Esophagus squamous epithelium (tissue), 5 donors: ENCODE data around the gene MEF2D. TPM values are rescaled to one million over a fixed set of nuclear protein-coding genes. Genes with fewer than 3 reads are reported as not detected.

ENCODE experiments used
- DNase-seq: peaks from one replicate; lab custom pipeline; 2025; lab: John Stamatoyannopoulos, UW
- H3K27ac ChIP-seq, 4 donors: fragments of 200-600 bp; sonication (generic); one replicate each; pipeline ENCODE4 v1.5.1; 2016 to 2019; ENCODE audit warnings: mild to moderate bottlenecking in 1 of 4
- H3K27me3 ChIP-seq, 4 donors: fragments of 200-600 bp; sonication (generic); 1 replicate in 3 of 4; 2 replicates in 1 of 4; pipeline versions ENCODE4 v1.5.1 to v1.6.0; 2017 to 2021; ENCODE audit warnings: antibody characterized with exemption in 1 of 4
- H3K36me3 ChIP-seq, 3 donors: fragments of 200-600 bp; sonication (generic); one replicate each; pipeline ENCODE4 v1.5.1; 2016 to 2019
- H3K4me1 ChIP-seq, 3 donors: fragments of 200-600 bp; sonication (generic); one replicate each; pipeline ENCODE4 v1.5.1; 2017 to 2019
- H3K4me3 ChIP-seq, 4 donors: fragments of 200-600 bp; sonication (generic); 1 replicate in 3 of 4; 2 replicates in 1 of 4; pipeline ENCODE4 v1.5.1; 2016 to 2019; ENCODE audit warnings: mild to moderate bottlenecking in 2 of 4, moderate library complexity in 1 of 4
- H3K9me3 ChIP-seq, 3 donors: fragments of 200-600 bp; sonication (generic); one replicate each; pipeline ENCODE4 v1.5.1; 2016 to 2019
- POLR2A ChIP-seq, 4 donors: fragments of 450-650 bp; IDR thresholded peaks; one replicate each; pipeline ENCODE4 v1.6.1; 2017; ENCODE audit warnings: antibody characterized with exemption in 4 of 4, mild to moderate bottlenecking in 4 of 4, moderate library complexity in 3 of 4
- whole genome bisulfite sequencing, 2 donors: methylation state at CpG; one replicate each; pipeline ENCODE4 v1.1.5; 2018; 5-methylcytosine and 5-hydroxymethylcytosine counted together
- intact Hi-C: fragments of 100-400 bp; cut with DNase I; formaldehyde crosslinking; loops from one replicate; pipeline ENCODE4 v1.15.0; 2022
- total RNA-seq, 4 donors: library from RNA; depleted of rRNA; stranded (reverse); fragments of >200 nt; gene quantifications; one replicate each; pipeline ENCODE4 v1.1.0, GENCODE V29; 2016
- TF ChIP-seq, protein P1 (sequence below), 6 experiments: fragments of 450-650 bp in 4 of 6; fragments of 200-600 bp in 2 of 6; sonication (generic) in 2 of 6; IDR thresholded peaks; one replicate each; pipeline ENCODE4 v1.5.1; 2016 to 2019; ENCODE audit warnings: antibody characterized with exemption in 6 of 6, mild to moderate bottlenecking in 4 of 6, moderate library complexity in 4 of 6
- donor health status: DM: yes; HTN: yes; CAD: no.

The MEF2D gene
- total RNA-seq, 4 donors from 2014 or later = 9.1 to 30.1 (median 12.1) TPM

DNA sequence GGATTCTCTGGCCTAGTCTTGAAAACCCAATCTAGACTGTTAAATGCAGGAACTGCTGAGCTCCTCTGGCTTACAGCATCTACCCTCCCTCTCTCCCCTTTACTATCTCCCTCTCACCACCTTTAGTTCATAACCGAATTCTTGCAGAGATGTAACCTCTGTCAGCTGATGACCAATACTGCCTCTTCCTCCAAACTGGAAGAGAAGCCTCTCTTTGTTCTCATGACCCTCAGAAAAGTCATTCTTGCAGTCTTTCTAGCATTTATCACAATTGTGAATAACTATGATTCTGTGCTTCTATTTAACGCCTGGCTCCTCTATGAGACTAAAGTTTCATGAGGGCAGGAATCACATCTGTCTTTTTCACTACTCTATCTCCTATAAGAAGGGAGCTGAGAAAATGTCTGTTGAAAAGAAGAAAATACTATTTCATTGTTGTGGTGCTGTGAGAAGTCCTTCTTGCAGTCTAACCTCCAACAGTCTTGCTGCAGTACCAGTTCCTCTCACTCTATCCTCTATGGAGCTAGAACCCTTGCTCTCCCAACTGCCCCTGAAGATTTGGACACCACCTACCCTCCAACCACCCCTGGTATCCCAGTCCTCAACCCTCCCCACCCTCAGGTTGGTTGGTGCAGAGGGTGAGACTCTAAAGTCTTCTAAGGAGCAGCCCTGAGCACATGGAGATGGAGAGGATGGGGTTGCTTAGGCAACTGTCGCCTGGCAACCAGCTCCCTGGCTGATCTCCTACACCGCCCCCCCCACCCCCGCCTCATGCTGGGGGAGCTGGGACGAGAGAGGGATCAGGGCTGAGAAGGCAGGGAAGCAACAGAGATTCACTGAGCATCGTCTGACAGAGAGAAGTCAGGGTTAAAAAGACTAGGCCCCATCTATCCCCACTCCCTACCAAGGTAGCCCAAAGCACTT is 13.9 kb downstream of the MEF2D start:
- no peak for TF ChIP-seq POLR2A (IDR thresholded peaks at IDR 0.05)
- TF ChIP-seq, protein P1, sequence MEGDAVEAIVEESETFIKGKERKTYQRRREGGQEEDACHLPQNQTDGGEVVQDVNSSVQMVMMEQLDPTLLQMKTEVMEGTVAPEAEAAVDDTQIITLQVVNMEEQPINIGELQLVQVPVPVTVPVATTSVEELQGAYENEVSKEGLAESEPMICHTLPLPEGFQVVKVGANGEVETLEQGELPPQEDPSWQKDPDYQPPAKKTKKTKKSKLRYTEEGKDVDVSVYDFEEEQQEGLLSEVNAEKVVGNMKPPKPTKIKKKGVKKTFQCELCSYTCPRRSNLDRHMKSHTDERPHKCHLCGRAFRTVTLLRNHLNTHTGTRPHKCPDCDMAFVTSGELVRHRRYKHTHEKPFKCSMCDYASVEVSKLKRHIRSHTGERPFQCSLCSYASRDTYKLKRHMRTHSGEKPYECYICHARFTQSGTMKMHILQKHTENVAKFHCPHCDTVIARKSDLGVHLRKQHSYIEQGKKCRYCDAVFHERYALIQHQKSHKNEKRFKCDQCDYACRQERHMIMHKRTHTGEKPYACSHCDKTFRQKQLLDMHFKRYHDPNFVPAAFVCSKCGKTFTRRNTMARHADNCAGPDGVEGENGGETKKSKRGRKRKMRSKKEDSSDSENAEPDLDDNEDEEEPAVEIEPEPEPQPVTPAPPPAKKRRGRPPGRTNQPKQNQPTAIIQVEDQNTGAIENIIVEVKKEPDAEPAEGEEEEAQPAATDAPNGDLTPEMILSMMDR (IDR thresholded peaks at IDR 0.05) = no peak
- peaks cover 7 to 23% (median 9%) of the 10 kb centered on the region in 3 donors for H3K36me3 ChIP-seq
- intact Hi-C loops = no loop called here

DNA sequence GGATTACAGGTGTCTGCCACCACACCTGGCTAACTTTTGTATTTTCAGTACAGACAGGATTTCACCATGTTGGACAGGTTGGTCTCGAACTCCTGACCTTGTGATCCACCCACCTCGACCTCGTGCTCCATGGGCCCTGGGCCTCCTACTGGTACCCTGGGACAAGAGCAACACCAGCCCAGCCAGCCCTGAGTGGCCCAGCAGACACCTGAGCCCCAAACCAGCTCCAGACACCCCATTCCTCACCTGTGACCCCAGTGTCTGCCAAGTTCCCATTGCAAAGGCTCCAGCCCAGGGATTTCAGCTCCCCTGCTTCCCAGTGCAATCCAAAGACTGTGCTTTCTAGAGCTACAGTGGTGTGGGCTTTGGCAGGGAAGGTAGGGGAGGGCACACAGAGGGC is 14.6 kb downstream of the MEF2D start:
- TF ChIP-seq POLR2A (IDR thresholded peaks at IDR 0.05) = no peak
- TF ChIP-seq, protein P1 (IDR thresholded peaks at IDR 0.05) = no peak
- WGBS, 2 donors = 70 to 93% methylated on average over 3 of the region's 3 CpGs
- Histone ChIP-seq H3K4me1 (peaks cover 39 to 91% (median 54%) of the 10 kb centered on the region in 3 donors), H3K27ac (no peak overlapping the region), H3K27me3 (no peaks in the 10 kb centered on the region), H3K4me3 (no peak overlapping the region), H3K9me3 (no peaks in the 10 kb centered on the region), H3K36me3 (peaks cover 12 to 30% (median 14%) of the 10 kb centered on the region in 3 donors)
- no peak for DNase-seq
- intact Hi-C loops = no loop called here

More for the DNA sequence above, 13.9 kb downstream of the MEF2D start:
- 73 to 75% methylated on average over 4 of the region's 7 CpGs for WGBS, 2 donors
- H3K4me1 ChIP-seq = peaks cover 46 to 91% (median 57%) of the 10 kb centered on the region in 3 donors
- H3K27ac ChIP-seq = peak overlapping the region in 3 of 4 donors; percentile 79 to 100 (median 89)
- DNase-seq = no peak
- no peaks in the 10 kb centered on the region for H3K9me3 ChIP-seq
- no peak overlapping the region for H3K4me3 ChIP-seq
- H3K27me3 ChIP-seq = no peaks in the 10 kb centered on the region

DNA sequence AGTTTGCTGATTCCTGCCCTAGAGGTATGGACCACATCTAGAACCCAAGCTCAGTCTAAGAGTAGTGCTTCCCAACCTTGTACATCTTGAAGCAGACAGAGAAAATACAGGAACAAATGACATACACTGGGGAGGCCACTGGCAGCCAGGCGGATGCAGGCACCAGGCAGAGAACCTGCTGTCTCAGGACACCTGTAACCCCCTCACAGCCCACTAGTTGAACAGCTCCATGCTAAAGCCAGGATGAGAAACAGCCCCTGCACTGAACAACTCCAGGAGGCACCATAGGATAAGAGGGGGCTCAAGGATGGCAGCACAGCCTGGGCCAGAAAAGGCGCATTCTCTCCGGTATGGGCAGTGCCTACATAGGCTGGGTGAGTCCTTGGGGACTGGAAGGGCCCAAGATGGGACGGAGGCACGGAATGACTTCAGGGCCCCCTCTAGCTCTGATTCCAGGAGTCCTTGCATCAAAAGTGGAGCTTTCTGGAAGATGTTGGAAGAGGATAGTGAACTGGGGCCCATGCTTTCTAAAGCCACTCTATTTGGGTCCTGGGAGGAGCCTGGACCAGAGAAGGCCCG is 16.0 kb downstream of the MEF2D start:
- Histone ChIP-seq H3K4me1 (peaks cover 26 to 91% (median 47%) of the 10 kb centered on the region in 3 donors), H3K27me3 (no peaks in the 10 kb centered on the region), H3K4me3 (no peak overlapping the region), H3K27ac (peak overlapping the region in 1 of 4 donors; percentile 14), H3K36me3 (peaks cover 23 to 44% (median 26%) of the 10 kb centered on the region in 3 donors), H3K9me3 (no peaks in the 10 kb centered on the region)
- no peak for DNase-seq
- TF ChIP-seq, protein P1 (IDR thresholded peaks at IDR 0.05) = no peak
- no peak for TF ChIP-seq POLR2A (IDR thresholded peaks at IDR 0.05)
- 95% methylated on average over 4 of the region's 6 CpGs for whole genome bisulfite sequencing, 2 donors
- intact Hi-C loops = no loop called here

DNA sequence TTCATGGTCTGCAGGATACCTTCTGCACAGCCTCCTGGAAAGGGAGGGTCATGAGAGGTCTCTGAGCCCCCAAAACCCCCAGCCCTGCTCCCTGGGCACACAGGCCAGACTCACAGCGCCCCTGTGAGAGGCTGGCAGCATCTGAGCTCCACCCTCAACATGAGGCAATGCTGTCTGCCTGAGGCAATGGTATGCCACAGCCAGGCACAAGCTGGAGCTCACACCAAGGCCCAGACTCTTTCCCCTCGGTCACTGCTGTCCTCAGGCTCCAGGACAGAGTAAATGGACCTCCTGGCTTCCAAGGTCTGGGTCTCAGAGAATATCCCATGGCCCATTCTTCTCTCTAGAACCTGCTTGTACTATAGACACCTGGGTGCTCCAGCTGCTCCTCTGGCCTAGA is 17.2 kb downstream of the MEF2D start:
- no peak for DNase-seq
- H3K27ac ChIP-seq = peak overlapping the region in 1 of 4 donors; percentile 6
- no peak for TF ChIP-seq POLR2A (IDR thresholded peaks at IDR 0.05)
- TF ChIP-seq, protein P1 (IDR thresholded peaks at IDR 0.05) = no peak
- H3K4me3 ChIP-seq = no peak overlapping the region
- H3K27me3 ChIP-seq = no peaks in the 10 kb centered on the region
- H3K9me3 ChIP-seq = no peaks in the 10 kb centered on the region
- intact Hi-C loops = no loop called here
- H3K4me1 ChIP-seq = peaks cover 19 to 91% (median 36%) of the 10 kb centered on the region in 3 donors
- H3K36me3 ChIP-seq = peaks cover 32 to 52% (median 34%) of the 10 kb centered on the region in 3 donors
- WGBS, 2 donors = 80% methylated on average over 1 of the region's 2 CpGs; no CpG with 5 or more reads in 1 of the 2 donors

DNA sequence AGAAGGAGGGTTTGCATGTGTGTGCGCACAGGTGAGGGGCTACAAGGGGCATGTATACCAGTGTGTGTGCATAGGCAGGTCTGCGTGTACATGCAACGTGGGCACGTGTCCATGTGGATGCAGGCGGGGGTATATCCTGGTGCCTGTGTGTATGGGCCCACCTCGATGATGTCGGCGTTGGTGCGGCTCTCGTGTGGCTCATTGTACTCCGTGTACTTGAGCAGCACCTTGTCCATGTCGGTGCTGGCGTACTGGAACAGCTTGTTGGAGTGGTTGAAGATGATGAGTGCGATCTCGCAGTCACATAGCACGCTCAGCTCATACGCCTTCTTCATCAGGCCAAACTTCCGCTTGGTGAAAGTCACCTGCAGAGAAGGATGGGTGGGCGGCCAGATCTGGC is 18.3 kb downstream of the MEF2D start:
- no peak for DNase-seq
- 85 to 90% methylated on average over 10 to 17 of the region's 19 CpGs for WGBS, 2 donors
- no peaks in the 10 kb centered on the region for H3K27me3 ChIP-seq
- no peak overlapping the region for H3K27ac ChIP-seq
- H3K4me3 ChIP-seq = no peak overlapping the region
- peaks cover 43 to 62% (median 44%) of the 10 kb centered on the region in 3 donors for H3K36me3 ChIP-seq
- peaks cover 10 to 91% (median 37%) of the 10 kb centered on the region in 3 donors for H3K4me1 ChIP-seq
- H3K9me3 ChIP-seq = no peaks in the 10 kb centered on the region
- intact Hi-C loops = no loop called here
- TF ChIP-seq, protein P1 (IDR thresholded peaks at IDR 0.05) = no peak
- TF ChIP-seq POLR2A (IDR thresholded peaks at IDR 0.05) = no peak
